ENCODE data around the gene BMERB1. TPM values are rescaled to one million over a fixed set of nuclear protein-coding genes. Genes with fewer than 3 reads are reported as not detected.
A peak's percentile ranks its signal among the peaks of the same experiment; 100 is the strongest.

BMERB1 gene
- total RNA-seq, 1 experiment from 2014 or later: 13.6 TPM

GRCh38 chr16:15599303-15600070 lies 165.1 kb downstream of the BMERB1 start:
- ChIA-PET POLR2A (interaction anchor here (0.7 kb wide), 1 partner anchor 13 kb away, joined by 3 read pairs; no protein-coding TSS in a partner anchor), CTCF (interaction anchor here (0.6 kb wide), 1 partner anchor 157 kb away, joined by 3 read pairs; no protein-coding TSS in a partner anchor)
- TF ChIP-seq JAZF1 (CRISPR knock-in tag; IDR thresholded peaks at IDR 0.05) (no peak), MLX (CRISPR knock-in tag; IDR thresholded peaks at IDR 0.05) (no peak), OVOL2 (CRISPR knock-in tag; IDR thresholded peaks at IDR 0.05; ENCODE audit: borderline replicate concordance) (no peak)
- peaks cover 73% of the 10 kb centered on the region for H3K36me3 Mint-ChIP-seq
- no peak overlapping the region for H3K27ac Mint-ChIP-seq
- H3K4me3 Mint-ChIP-seq: no peak overlapping the region
- no peaks in the 10 kb centered on the region for H3K27me3 Mint-ChIP-seq (ENCODE audit: low read depth)
- DNase-seq (ENCODE audit: low spot score) (no peak), ATAC-seq (no peak)
- peaks cover 8% of the 10 kb centered on the region for H3K4me1 Mint-ChIP-seq
- no peaks in the 10 kb centered on the region for H3K9me3 Mint-ChIP-seq

- Mint-ChIP-seq H3K4me3 (no peak overlapping the region), H3K4me1 (peaks cover 8% of the 10 kb centered on the region), H3K27me3 (ENCODE audit: low read depth) (no peaks in the 10 kb centered on the region), H3K27ac (no peak overlapping the region), H3K36me3 (peaks cover 65% of the 10 kb centered on the region), H3K9me3 (no peaks in the 10 kb centered on the region)
- CTCF ChIA-PET: interaction anchor here (0.6 kb wide), 1 partner anchor 51 kb away, joined by 3 read pairs; no protein-coding TSS in a partner anchor
- DNase-seq (ENCODE audit: low spot score) (peak; percentile 74), ATAC-seq (peak; percentile 92)
- POLR2A ChIA-PET: no interaction called here
- TF ChIP-seq ZNF416 (CRISPR knock-in tag; IDR thresholded peaks at IDR 0.05) (0 out of 2 replicates have a peak, but pooled peaks have one; percentile 29), FOXK1 (CRISPR knock-in tag; IDR thresholded peaks at IDR 0.05) (peak; percentile 62; the same call in 1 of the 2 replicates), ATF2 (CRISPR knock-in tag; IDR thresholded peaks at IDR 0.05; ENCODE audit: borderline replicate concordance, low read depth) (peak; percentile 49; the same call in 1 of the 2 replicates), MYBL2 (CRISPR knock-in tag; IDR thresholded peaks at IDR 0.05) (no peak), TP53 (CRISPR knock-in tag; IDR thresholded peaks at IDR 0.05) (0 out of 2 replicates have a peak, but pooled peaks have one; percentile 58), MAX (CRISPR knock-in tag; IDR thresholded peaks at IDR 0.05) (0 out of 2 replicates have a peak, but pooled peaks have one; percentile 40), USF1 (CRISPR knock-in tag; IDR thresholded peaks at IDR 0.05) (peak; percentile 69; the same call in 1 of the 2 replicates), NR2C2 (CRISPR knock-in tag; IDR thresholded peaks at IDR 0.05) (no peak), ZNF263 (CRISPR knock-in tag; IDR thresholded peaks at IDR 0.05; ENCODE audit: low read depth) (peak; percentile 81; the same call in 1 of the 2 replicates), FOXP4 (CRISPR knock-in tag; IDR thresholded peaks at IDR 0.05) (peak; percentile 74; the same call in 1 of the 2 replicates), MLX (CRISPR knock-in tag; IDR thresholded peaks at IDR 0.05) (no peak), SMAD3 (CRISPR knock-in tag; IDR thresholded peaks at IDR 0.05; ENCODE audit: borderline replicate concordance) (peak; percentile 79; the same call in 1 of the 2 replicates), ZNF219 (CRISPR knock-in tag; IDR thresholded peaks at IDR 0.05; ENCODE audit: borderline replicate concordance) (peak; percentile 60; the same call in 1 of the 2 replicates), ZBTB21 (CRISPR knock-in tag; IDR thresholded peaks at IDR 0.05; ENCODE audit: borderline replicate concordance) (peak; percentile 53; the same call in 1 of the 2 replicates), E2F4 (CRISPR knock-in tag; IDR thresholded peaks at IDR 0.05; ENCODE audit: borderline replicate concordance, low read depth) (0 out of 2 replicates have a peak, but pooled peaks have one; percentile 38), ZBTB43 (CRISPR knock-in tag; IDR thresholded peaks at IDR 0.05) (peak; percentile 81; the same call in 1 of the 2 replicates)
These were observed 167.0 kb downstream of the BMERB1 start for GRCh38 chr16:15601212-15601879.
